Measurements from ENCODE around the gene SLC25A25. TPM values are rescaled to one million over a fixed set of nuclear protein-coding genes. Genes with fewer than 3 reads are reported as not detected.

The SLC25A25 gene
- total and polyA plus RNA-seq, 4 donors, result 10.5 to 32.6 (median 24.5) TPM

DNA sequence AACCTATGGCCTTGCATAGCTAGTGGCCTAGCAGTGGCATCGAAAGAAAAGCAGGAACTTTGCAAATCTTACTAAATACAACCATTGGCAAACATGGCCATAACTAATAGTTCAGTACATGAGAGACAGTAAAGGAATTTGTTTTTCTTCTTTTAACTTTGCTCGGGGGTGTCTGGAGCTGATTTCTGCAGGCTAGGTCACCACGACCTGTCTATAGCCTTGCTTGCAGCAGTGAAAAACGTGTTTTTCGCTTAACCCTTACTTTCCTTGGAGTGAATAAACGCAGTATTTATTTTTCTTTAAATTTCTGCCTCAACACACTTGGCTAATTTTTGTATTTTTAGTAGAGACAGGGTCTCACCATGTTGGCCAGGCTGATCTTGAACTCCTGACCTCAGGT, 20.8 kb upstream of the SLC25A25 start:
- Histone ChIP-seq H3K9me3 (ENCODE audit: control insufficient read depth in 4 of 4, insufficient read depth in 3 of 4, low read length in 3 of 4) (no peaks in the 10 kb centered on the region), H3K9ac (ENCODE audit: insufficient read depth in 1 of 2, low read length in 2 of 2) (no peak overlapping the region), H3K27ac (ENCODE audit: low read depth in 1 of 2, low read length in 1 of 2) (no peak overlapping the region), H3K4me3 (no peak overlapping the region), H3K4me1 (ENCODE audit: control insufficient read depth in 5 of 5, insufficient read depth in 5 of 5, low read length in 5 of 5) (peaks cover 0 to 2% (median 0%) of the 10 kb centered on the region in 5 donors), H3K36me3 (ENCODE audit: control insufficient read depth in 4 of 4, insufficient read depth in 4 of 4, low read length in 4 of 4) (no peaks in the 10 kb centered on the region), H3K27me3 (ENCODE audit: control insufficient read depth in 3 of 3, insufficient read depth in 3 of 3, low read length in 2 of 3) (no peaks in the 10 kb centered on the region)
- TF ChIP-seq, protein P1, sequence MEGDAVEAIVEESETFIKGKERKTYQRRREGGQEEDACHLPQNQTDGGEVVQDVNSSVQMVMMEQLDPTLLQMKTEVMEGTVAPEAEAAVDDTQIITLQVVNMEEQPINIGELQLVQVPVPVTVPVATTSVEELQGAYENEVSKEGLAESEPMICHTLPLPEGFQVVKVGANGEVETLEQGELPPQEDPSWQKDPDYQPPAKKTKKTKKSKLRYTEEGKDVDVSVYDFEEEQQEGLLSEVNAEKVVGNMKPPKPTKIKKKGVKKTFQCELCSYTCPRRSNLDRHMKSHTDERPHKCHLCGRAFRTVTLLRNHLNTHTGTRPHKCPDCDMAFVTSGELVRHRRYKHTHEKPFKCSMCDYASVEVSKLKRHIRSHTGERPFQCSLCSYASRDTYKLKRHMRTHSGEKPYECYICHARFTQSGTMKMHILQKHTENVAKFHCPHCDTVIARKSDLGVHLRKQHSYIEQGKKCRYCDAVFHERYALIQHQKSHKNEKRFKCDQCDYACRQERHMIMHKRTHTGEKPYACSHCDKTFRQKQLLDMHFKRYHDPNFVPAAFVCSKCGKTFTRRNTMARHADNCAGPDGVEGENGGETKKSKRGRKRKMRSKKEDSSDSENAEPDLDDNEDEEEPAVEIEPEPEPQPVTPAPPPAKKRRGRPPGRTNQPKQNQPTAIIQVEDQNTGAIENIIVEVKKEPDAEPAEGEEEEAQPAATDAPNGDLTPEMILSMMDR (IDR thresholded peaks at IDR 0.05; ENCODE audit: control extremely low read depth, extremely low read depth), result no peak
- DNase-seq, result no peak
- ATAC-seq (ENCODE audit: insufficient read depth, low FRiP score), result no peak
- 83 to 89% methylated on average over 6 of the region's 6 CpGs for WGBS, 2 donors

DNA sequence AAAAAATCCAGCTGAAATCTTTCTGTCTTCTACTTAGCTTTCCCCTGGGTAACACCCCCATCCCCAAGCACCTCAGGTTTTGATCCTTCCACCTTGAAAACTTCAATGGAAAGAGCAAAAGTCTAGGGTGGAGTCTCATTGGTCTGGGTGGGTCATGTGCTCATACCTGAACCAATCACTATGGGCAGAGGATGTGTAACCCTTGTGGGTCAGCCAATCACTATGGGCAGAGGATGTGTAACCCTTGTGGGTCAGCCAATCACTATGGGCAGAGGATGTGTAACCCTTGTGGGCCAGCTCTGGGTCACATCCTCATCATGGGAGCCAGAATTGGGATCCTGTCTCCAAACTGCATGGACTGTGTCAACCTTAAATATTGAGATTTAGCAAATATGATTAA, 19.4 kb upstream of the SLC25A25 start:
- Histone ChIP-seq H3K27me3 (ENCODE audit: control insufficient read depth in 3 of 3, insufficient read depth in 3 of 3, low read length in 2 of 3) (no peaks in the 10 kb centered on the region), H3K4me1 (ENCODE audit: control insufficient read depth in 5 of 5, insufficient read depth in 5 of 5, low read length in 5 of 5) (peaks cover 0 to 2% (median 0%) of the 10 kb centered on the region in 5 donors), H3K9ac (ENCODE audit: insufficient read depth in 1 of 2, low read length in 2 of 2) (no peak overlapping the region), H3K9me3 (ENCODE audit: control insufficient read depth in 4 of 4, insufficient read depth in 3 of 4, low read length in 3 of 4) (no peaks in the 10 kb centered on the region), H3K27ac (ENCODE audit: low read depth in 1 of 2, low read length in 1 of 2) (no peak overlapping the region), H3K4me3 (no peak overlapping the region), H3K36me3 (ENCODE audit: control insufficient read depth in 4 of 4, insufficient read depth in 4 of 4, low read length in 4 of 4) (no peaks in the 10 kb centered on the region)
- TF ChIP-seq, protein P1 (IDR thresholded peaks at IDR 0.05; ENCODE audit: control extremely low read depth, extremely low read depth), result no peak
- DNase-seq, result no peak
- no peak for ATAC-seq (ENCODE audit: insufficient read depth, low FRiP score)

DNA sequence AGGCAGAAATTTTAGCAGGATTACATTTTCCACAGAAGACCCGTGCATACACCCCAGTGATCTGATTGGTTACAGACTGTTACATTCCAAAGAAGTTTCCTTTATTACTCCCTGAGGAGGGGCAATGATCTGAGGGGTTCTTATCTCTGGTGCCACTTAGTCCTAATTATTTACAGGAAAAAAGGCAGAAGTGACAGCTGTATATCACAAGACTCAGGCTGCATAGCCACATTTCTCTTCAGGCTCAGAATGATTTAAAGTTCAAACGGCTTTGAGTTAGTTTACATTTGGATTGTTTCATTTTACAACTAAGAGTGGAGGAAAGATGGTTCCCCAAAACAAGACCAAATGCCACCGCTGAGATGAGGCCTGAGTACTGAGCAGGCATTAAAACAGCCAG, 18.2 kb upstream of the SLC25A25 start:
- H3K9me3 ChIP-seq (ENCODE audit: control insufficient read depth in 4 of 4, insufficient read depth in 3 of 4, low read length in 3 of 4), result no peaks in the 10 kb centered on the region
- TF ChIP-seq, protein P1 (IDR thresholded peaks at IDR 0.05; ENCODE audit: control extremely low read depth, extremely low read depth), result no peak
- no peak for ATAC-seq (ENCODE audit: insufficient read depth, low FRiP score)
- 39 to 41% methylated on average over 3 of the region's 3 CpGs for WGBS, 2 donors
- H3K4me3 ChIP-seq, result no peak overlapping the region
- H3K36me3 ChIP-seq (ENCODE audit: control insufficient read depth in 4 of 4, insufficient read depth in 4 of 4, low read length in 4 of 4), result no peaks in the 10 kb centered on the region
- no peak for DNase-seq
- peaks cover 0 to 2% (median 0%) of the 10 kb centered on the region in 5 donors for H3K4me1 ChIP-seq (ENCODE audit: control insufficient read depth in 5 of 5, insufficient read depth in 5 of 5, low read length in 5 of 5)
- no peak overlapping the region for H3K27ac ChIP-seq (ENCODE audit: low read depth in 1 of 2, low read length in 1 of 2)
- H3K27me3 ChIP-seq (ENCODE audit: control insufficient read depth in 3 of 3, insufficient read depth in 3 of 3, low read length in 2 of 3), result no peaks in the 10 kb centered on the region
- no peak overlapping the region for H3K9ac ChIP-seq (ENCODE audit: insufficient read depth in 1 of 2, low read length in 2 of 2)

All from lung (tissue), 12 donors.